GM21515 (cell line): ENCODE measurements around the gene SCUBE1.

Experiments
- ATAC-seq: cut with Tn5 transposase; IDR thresholded peaks from one replicate; pipeline ENCODE4 v1.9.1; 2021; ENCODE audit not compliant: unreplicated experiment

SCUBE1 gene

GRCh38 chr22:43220625-43221380 lies 122.4 kb downstream of the SCUBE1 start:
- ATAC-seq = no peak

GRCh38 chr22:43218786-43219185 lies 124.4 kb downstream of the SCUBE1 start:
- ATAC-seq = no peak

- no peak for ATAC-seq
Observed at GRCh38 chr22:43217285-43218030, 125.7 kb downstream of the SCUBE1 start.

GRCh38 chr22:43216738-43217137 lies 126.4 kb downstream of the SCUBE1 start:
- no peak for ATAC-seq

- ATAC-seq = no peak
Observed at GRCh38 chr22:43213962-43214361, 129.2 kb downstream of the SCUBE1 start.

- no peak for ATAC-seq
Observed at GRCh38 chr22:43213051-43213450, 130.1 kb downstream of the SCUBE1 start.

GRCh38 chr22:43212434-43212952 lies 130.7 kb downstream of the SCUBE1 start:
- no peak for ATAC-seq

- ATAC-seq = no peak
Observed at GRCh38 chr22:43211941-43212433, 131.2 kb downstream of the SCUBE1 start.

GRCh38 chr22:43210631-43211515 lies 132.3 kb downstream of the SCUBE1 start:
- no peak for ATAC-seq

GRCh38 chr22:43209971-43210370 lies 133.2 kb downstream of the SCUBE1 start:
- no peak for ATAC-seq

GRCh38 chr22:43209523-43209890 lies 133.7 kb downstream of the SCUBE1 start:
- no peak for ATAC-seq

GRCh38 chr22:43208703-43209522 lies 134.3 kb downstream of the SCUBE1 start:
- ATAC-seq = no peak

GRCh38 chr22:43207849-43208702 lies 135.1 kb downstream of the SCUBE1 start:
- no peak for ATAC-seq

- ATAC-seq = no peak
Observed at GRCh38 chr22:43207386-43207785, 135.8 kb downstream of the SCUBE1 start.

- ATAC-seq = no peak
Observed at GRCh38 chr22:43206509-43207161, 136.5 kb downstream of the SCUBE1 start.

- ATAC-seq = no peak
Observed at GRCh38 chr22:43205748-43206508, 137.2 kb downstream of the SCUBE1 start.

GRCh38 chr22:43205261-43205691 lies 137.9 kb downstream of the SCUBE1 start:
- no peak for ATAC-seq

- no peak for ATAC-seq
Observed at GRCh38 chr22:43203471-43203981, 139.6 kb downstream of the SCUBE1 start.
